IPS DF 19.7 (cell line): ENCODE results near the gene CBLIF.
"Not testable (repeated sequence)": the region's sequence is repeated elsewhere in the genome, so short reads cannot be mapped to it uniquely, and the experiment has no call there.

ENCODE experiments used
- DNase-seq: peaks from one replicate; pipeline ENCODE4 v3.0.0-alpha.2; 2013; ENCODE audit warnings: low read depth, low spot score

The CBLIF gene

GRCh38 chr11:59848439-59848838 lies 3.1 kb upstream of the CBLIF start:
- not testable (repeated sequence) for DNase-seq

- no peak for DNase-seq
Measured at GRCh38 chr11:59847626-59848025, 2.3 kb upstream of the CBLIF start.

GRCh38 chr11:59846556-59846955 lies 1.3 kb upstream of the CBLIF start:
- DNase-seq, result no peak

GRCh38 chr11:59842316-59842715 lies 3.0 kb downstream of the CBLIF start:
- DNase-seq, result no peak

GRCh38 chr11:59841514-59841913 lies 3.8 kb downstream of the CBLIF start:
- no peak for DNase-seq

GRCh38 chr11:59839615-59840014 lies 5.7 kb downstream of the CBLIF start:
- no peak for DNase-seq

GRCh38 chr11:59833602-59834001 lies 11.7 kb downstream of the CBLIF start:
- no peak for DNase-seq

- DNase-seq, result no peak
Measured at GRCh38 chr11:59829358-59829757, 15.9 kb downstream of the CBLIF start.

GRCh38 chr11:59822989-59823566 lies 22.2 kb downstream of the CBLIF start:
- DNase-seq, result no peak

- DNase-seq, result no peak
Measured at GRCh38 chr11:59818572-59818971, 26.7 kb downstream of the CBLIF start.

GRCh38 chr11:59816434-59816833 lies 28.9 kb downstream of the CBLIF start:
- DNase-seq, result not testable (repeated sequence)

GRCh38 chr11:59815754-59816153 lies 29.5 kb downstream of the CBLIF start:
- DNase-seq, result peak; percentile 33

- DNase-seq, result no peak
Measured at GRCh38 chr11:59814021-59814420, 31.3 kb downstream of the CBLIF start.

GRCh38 chr11:59813364-59813763 lies 31.9 kb downstream of the CBLIF start:
- no peak for DNase-seq

GRCh38 chr11:59812220-59812619 lies 33.1 kb downstream of the CBLIF start:
- DNase-seq, result no peak

- DNase-seq, result no peak
Measured at GRCh38 chr11:59810911-59811259, 34.4 kb downstream of the CBLIF start.

GRCh38 chr11:59810189-59810910 lies 34.9 kb downstream of the CBLIF start, which contains the start of gene MRPL16:
Gene MRPL16 (minus strand): TSS chr11:59810778. CDS start chr11:59810658, 120 bp downstream.
- DNase-seq, result peak; percentile 71

- no peak for DNase-seq
Measured at GRCh38 chr11:59807047-59807610, 38.2 kb downstream of the CBLIF start.

- no peak for DNase-seq
Measured at GRCh38 chr11:59804061-59804460, 41.2 kb downstream of the CBLIF start.

- DNase-seq, result no peak
Measured at GRCh38 chr11:59802639-59803176, 42.6 kb downstream of the CBLIF start.

- DNase-seq, result no peak
Measured at GRCh38 chr11:59801981-59802638, 43.2 kb downstream of the CBLIF start.

GRCh38 chr11:59801160-59801706 lies 44.1 kb downstream of the CBLIF start:
- DNase-seq, result no peak
